ENCODE data around the gene TPGS2. TPM values are rescaled to one million over a fixed set of nuclear protein-coding genes. Genes with fewer than 3 reads are reported as not detected.

The TPGS2 gene
- total and polyA plus RNA-seq, 2 experiments from 2014 or later = 161 to 185 TPM

DNA sequence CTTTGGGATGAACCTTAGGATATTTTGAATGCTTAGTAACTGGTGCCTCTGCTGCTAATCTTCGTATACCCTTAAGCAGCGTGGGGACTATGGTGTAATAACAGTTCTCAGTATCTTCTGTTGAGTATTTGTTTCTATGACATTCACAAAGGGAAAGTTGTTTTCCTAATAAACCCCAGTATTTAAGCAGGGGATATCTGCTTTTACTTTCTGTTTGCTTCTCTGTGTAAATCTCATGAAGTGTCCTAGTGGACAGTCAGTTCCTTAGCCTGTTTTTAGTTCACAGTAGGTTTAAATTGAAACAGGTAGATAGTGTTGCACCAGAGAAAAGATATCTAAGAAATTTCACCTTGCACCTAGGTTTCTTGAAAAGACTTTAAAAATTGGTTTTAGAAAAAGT is 15.0 kb upstream of the TPGS2 start:
- Histone ChIP-seq H3K4me1 (ENCODE audit: low read depth) (no peaks in the 10 kb centered on the region), H3K36me3 (no peaks in the 10 kb centered on the region), H3K27ac (no peak overlapping the region), H3K27me3 (no peaks in the 10 kb centered on the region), H3K4me3 (no peak overlapping the region), H3K9me3 (ENCODE audit: low read depth) (no peaks in the 10 kb centered on the region)
- DNase-seq (ENCODE audit: low read depth in 1 of 2, low spot score in 1 of 2) = peak in 1 of 2 donors; percentile 9
- TF ChIP-seq, protein P1, sequence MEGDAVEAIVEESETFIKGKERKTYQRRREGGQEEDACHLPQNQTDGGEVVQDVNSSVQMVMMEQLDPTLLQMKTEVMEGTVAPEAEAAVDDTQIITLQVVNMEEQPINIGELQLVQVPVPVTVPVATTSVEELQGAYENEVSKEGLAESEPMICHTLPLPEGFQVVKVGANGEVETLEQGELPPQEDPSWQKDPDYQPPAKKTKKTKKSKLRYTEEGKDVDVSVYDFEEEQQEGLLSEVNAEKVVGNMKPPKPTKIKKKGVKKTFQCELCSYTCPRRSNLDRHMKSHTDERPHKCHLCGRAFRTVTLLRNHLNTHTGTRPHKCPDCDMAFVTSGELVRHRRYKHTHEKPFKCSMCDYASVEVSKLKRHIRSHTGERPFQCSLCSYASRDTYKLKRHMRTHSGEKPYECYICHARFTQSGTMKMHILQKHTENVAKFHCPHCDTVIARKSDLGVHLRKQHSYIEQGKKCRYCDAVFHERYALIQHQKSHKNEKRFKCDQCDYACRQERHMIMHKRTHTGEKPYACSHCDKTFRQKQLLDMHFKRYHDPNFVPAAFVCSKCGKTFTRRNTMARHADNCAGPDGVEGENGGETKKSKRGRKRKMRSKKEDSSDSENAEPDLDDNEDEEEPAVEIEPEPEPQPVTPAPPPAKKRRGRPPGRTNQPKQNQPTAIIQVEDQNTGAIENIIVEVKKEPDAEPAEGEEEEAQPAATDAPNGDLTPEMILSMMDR (IDR thresholded peaks at IDR 0.05; ENCODE audit: low read depth, low read length) = no peak

DNA sequence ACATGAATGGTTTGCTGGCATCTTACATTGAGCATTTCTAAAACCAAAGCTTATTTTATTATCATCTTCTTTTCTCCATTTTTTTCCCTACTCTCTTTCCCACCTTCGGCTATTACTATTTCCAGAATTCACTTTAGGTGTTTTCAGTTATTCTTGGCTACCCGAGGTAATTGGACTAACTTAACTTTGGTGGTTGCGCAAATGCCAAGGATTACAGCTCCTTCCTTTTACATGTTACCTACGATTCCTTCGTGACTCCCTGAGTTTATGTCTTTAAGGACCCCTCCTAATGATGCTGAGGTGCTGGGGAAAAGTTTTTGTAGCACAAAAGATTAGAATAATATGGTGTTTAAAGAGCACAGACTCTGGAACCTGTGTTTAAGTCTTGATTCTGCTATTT is 14.4 kb upstream of the TPGS2 start:
- no peaks in the 10 kb centered on the region for H3K27me3 ChIP-seq
- no peaks in the 10 kb centered on the region for H3K4me1 ChIP-seq (ENCODE audit: low read depth)
- H3K9me3 ChIP-seq (ENCODE audit: low read depth) = no peaks in the 10 kb centered on the region
- TF ChIP-seq, protein P1 (IDR thresholded peaks at IDR 0.05; ENCODE audit: low read depth, low read length) = no peak
- no peak overlapping the region for H3K27ac ChIP-seq
- no peak for DNase-seq (ENCODE audit: low read depth in 1 of 2, low spot score in 1 of 2)
- H3K36me3 ChIP-seq = no peaks in the 10 kb centered on the region
- no peak overlapping the region for H3K4me3 ChIP-seq

DNA sequence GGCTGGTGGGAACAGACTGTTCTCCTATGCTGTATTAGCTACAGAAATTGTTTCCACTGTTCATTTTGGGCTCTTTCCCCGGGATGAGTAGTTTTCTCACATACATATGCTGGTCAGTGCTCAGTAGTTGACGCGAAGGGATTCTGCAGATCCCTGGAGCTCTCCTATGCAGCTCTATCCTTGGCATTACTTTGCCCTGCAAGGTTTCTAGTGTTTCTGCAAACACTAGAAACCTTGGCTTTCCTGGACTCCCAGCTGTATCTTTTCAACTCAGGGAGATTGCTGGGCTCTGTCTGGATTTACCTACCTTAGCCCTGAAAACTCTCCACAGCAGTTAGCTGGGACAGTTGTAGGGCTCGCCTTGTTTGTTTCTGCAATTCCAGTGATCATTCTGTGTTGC is 11.0 kb upstream of the TPGS2 start:
- H3K4me1 ChIP-seq (ENCODE audit: low read depth) = no peaks in the 10 kb centered on the region
- H3K27me3 ChIP-seq = no peaks in the 10 kb centered on the region
- TF ChIP-seq, protein P1 (IDR thresholded peaks at IDR 0.05; ENCODE audit: low read depth, low read length) = no peak
- DNase-seq (ENCODE audit: low read depth in 1 of 2, low spot score in 1 of 2) = no peak
- peaks cover 10% of the 10 kb centered on the region for H3K36me3 ChIP-seq
- H3K9me3 ChIP-seq (ENCODE audit: low read depth) = no peaks in the 10 kb centered on the region
- H3K4me3 ChIP-seq = no peak overlapping the region
- no peak overlapping the region for H3K27ac ChIP-seq

DNA sequence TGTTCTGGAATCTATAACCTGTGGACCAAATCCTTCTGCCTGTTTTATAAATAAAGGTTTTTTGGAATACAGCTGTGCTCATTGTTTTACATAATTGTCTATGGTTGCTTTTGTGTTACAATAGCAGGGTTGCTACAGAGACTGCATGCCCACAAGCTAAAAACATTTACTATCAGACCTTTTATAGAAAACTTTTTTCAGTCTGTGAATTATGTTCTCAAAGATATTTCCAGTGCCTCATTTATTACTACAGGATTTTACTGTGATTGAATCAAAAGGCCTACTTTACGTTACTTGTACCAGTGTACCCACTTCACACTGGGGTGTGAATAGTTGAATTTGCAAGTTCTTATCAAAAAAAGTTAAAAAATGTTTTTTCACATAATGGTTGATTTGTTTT is 7.1 kb upstream of the TPGS2 start:
- H3K27ac ChIP-seq = no peak overlapping the region
- TF ChIP-seq, protein P1 (IDR thresholded peaks at IDR 0.05; ENCODE audit: low read depth, low read length) = no peak
- H3K4me3 ChIP-seq = no peak overlapping the region
- H3K36me3 ChIP-seq = peaks cover 10% of the 10 kb centered on the region
- H3K4me1 ChIP-seq (ENCODE audit: low read depth) = no peaks in the 10 kb centered on the region
- no peaks in the 10 kb centered on the region for H3K9me3 ChIP-seq (ENCODE audit: low read depth)
- no peaks in the 10 kb centered on the region for H3K27me3 ChIP-seq
- DNase-seq (ENCODE audit: low read depth in 1 of 2, low spot score in 1 of 2) = no peak

DNA sequence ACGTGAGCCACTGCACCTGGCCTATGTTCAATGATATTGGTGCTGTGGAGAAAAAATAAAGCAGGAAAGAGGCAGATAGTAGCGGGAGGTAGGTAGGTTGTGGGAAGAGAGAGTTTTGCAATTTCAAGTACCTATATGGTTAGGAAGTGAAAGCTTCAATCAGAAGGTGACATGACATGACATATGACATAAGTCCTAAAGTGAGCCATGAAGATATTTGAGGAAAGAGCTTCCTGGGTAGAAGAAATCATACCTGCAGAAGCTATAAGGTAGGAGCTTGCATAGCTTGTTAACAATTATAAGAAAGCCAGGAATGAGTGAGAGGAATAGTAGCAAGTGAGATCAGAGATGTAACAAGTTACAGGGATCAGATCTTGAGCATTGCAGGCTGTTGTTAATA is 4.3 kb upstream of the TPGS2 start:
- peaks cover 10% of the 10 kb centered on the region for H3K36me3 ChIP-seq
- TF ChIP-seq, protein P1 (IDR thresholded peaks at IDR 0.05; ENCODE audit: low read depth, low read length) = no peak
- DNase-seq (ENCODE audit: low read depth in 1 of 2, low spot score in 1 of 2) = no peak
- H3K4me1 ChIP-seq (ENCODE audit: low read depth) = no peaks in the 10 kb centered on the region
- H3K27ac ChIP-seq = no peak overlapping the region
- no peaks in the 10 kb centered on the region for H3K27me3 ChIP-seq
- no peaks in the 10 kb centered on the region for H3K9me3 ChIP-seq (ENCODE audit: low read depth)
- H3K4me3 ChIP-seq = no peak overlapping the region

DNA sequence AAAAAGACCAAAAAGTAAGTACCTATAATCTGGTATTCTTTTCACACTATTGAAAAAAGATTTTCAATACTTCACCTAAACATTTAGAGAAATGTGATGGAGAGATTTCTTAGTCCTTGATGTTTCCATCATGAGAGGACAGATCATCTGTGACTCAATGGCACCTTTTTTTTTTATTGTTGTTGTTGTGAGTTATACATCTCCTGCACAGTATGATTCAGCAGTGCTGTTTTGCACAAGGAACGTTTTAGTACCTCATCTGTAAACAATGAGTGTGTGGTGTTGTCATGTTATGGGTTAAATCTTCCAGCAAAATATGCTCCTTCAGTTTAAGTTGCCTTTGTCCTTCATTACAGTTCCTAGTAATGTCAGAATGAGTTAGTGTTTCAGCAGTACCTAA is 2.3 kb upstream of the TPGS2 start:
- no peak for DNase-seq (ENCODE audit: low read depth in 1 of 2, low spot score in 1 of 2)

More for the DNA sequence above, 2.3 kb upstream of the TPGS2 start:
- Histone ChIP-seq H3K4me3 (no peak overlapping the region), H3K9me3 (ENCODE audit: low read depth) (no peaks in the 10 kb centered on the region), H3K27ac (no peak overlapping the region), H3K27me3 (no peaks in the 10 kb centered on the region), H3K36me3 (peaks cover 1% of the 10 kb centered on the region), H3K4me1 (ENCODE audit: low read depth) (no peaks in the 10 kb centered on the region)
- TF ChIP-seq, protein P1 (IDR thresholded peaks at IDR 0.05; ENCODE audit: low read depth, low read length) = no peak
